GM12874 (cell line): Measurements from ENCODE around the gene TXNDC11.

Experiments used
- TF ChIP-seq, protein P1 (sequence below): IDR thresholded peaks from 2 replicates; pipeline ENCODE4 v1.5.1; 2011; ENCODE audit warnings: low read depth, mild to moderate bottlenecking, control low read depth, low read length, moderate library complexity; ENCODE audit not compliant: insufficient read depth

Gene TXNDC11

DNA sequence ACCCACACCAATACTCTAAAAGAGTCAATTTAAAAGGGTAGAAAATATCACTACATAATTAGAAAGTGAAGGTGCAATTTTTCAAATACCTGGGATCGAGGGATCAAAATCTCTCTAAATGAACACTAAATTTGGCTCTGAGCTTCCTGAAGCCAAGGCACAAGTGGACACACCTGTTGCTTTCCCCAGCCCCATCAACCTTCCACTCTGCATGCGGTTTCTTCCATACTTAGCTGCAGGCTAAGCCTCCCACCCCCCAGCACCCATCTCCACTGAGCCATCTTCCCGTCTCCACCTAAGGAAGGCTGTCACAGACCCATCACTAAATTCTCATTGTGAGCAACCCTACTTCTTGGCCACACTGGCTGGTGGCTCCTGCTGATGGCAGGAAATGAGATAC lies 30.5 kb downstream of the TXNDC11 start:
- TF ChIP-seq, protein P1, sequence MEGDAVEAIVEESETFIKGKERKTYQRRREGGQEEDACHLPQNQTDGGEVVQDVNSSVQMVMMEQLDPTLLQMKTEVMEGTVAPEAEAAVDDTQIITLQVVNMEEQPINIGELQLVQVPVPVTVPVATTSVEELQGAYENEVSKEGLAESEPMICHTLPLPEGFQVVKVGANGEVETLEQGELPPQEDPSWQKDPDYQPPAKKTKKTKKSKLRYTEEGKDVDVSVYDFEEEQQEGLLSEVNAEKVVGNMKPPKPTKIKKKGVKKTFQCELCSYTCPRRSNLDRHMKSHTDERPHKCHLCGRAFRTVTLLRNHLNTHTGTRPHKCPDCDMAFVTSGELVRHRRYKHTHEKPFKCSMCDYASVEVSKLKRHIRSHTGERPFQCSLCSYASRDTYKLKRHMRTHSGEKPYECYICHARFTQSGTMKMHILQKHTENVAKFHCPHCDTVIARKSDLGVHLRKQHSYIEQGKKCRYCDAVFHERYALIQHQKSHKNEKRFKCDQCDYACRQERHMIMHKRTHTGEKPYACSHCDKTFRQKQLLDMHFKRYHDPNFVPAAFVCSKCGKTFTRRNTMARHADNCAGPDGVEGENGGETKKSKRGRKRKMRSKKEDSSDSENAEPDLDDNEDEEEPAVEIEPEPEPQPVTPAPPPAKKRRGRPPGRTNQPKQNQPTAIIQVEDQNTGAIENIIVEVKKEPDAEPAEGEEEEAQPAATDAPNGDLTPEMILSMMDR: no peak

DNA sequence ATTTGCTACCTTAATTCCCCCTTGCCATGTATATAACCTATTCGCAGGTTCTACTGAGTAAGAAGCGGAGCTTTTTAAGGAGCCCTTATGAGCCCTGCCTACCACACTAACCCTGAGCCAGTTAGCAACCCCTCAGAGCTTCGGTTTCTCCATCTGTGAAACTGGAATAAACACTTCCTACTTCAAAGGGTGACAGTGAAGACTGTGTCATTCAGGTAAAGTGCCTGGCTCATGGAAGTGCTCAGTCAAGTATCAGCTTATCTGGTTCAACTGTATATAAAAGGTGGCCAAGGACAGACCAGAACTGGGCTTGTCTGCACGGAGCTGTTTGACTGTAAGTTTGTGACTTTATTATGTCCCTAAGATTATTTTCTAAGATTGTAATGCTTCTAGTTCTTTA lies 31.0 kb downstream of the TXNDC11 start:
- TF ChIP-seq, protein P1: no peak

DNA sequence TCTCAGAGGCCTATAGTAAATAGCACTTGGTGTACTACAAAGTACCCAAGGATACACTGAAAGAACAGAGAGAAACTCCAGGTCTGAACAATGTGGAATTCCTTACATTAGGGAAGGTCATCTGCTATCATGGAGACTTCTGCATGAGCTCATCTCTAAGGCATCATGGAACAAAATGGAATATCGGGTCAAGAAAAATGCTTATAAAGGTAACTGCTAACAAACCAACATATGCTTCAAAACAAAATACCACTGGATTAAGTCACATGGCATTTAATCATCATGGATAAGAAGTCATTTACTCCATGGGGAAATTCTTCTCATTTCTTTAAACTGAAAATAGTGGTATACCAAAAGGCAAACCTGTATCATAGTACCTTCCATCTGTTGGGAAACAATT lies 34.2 kb downstream of the TXNDC11 start:
- TF ChIP-seq, protein P1: no peak

DNA sequence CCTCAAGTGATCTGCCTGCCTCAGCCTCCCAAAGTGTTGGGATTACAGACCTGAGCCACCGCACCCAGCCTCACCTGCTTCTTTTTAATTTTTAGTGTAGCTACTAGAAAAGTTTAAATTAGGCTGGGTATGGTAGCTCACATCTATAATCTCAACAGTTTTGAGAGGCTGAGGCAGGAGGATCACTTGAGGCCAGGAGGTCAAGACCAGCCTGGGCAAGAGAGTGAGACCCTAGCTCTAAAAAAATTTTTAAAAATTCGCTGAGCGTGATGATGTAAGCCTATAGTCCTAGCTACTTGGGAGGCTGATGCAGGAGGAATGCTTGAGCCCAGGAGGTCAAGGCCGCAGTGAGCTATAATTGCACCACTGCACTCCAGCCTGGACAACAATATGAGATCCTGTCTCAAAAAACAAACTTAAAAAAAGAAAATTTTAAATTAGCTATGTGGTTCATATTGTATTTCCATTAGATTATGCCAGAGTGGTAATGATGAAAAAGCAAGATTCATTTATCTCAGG lies 34.9 kb downstream of the TXNDC11 start:
- TF ChIP-seq, protein P1: no peak

DNA sequence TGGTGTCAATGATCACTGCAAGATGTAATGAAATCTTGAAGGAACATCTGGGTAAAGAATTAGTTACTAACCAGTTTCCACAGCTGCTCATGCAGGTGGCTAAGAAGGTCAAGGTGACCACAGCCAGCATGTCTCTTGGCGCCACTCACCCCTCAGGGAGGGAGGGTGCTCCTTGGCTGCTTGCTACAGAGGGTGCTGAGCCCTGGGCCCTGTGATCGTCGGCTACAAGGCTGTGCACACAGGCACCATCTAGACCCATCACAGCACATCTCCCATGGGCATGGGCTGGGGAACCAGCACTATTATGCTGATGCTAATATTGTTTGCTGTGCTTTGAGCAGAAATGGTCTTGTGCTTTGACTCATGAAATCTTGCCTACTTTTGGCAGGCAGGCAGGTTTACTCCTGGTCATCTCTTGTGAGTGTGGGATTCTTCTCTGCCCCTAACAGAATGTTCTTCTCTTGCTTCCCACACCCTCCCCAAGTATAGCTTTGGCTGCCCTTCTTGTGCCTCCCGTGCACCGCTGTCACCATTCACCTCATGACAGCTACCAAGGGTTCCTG lies 36.4 kb downstream of the TXNDC11 start:
- TF ChIP-seq, protein P1: no peak

DNA sequence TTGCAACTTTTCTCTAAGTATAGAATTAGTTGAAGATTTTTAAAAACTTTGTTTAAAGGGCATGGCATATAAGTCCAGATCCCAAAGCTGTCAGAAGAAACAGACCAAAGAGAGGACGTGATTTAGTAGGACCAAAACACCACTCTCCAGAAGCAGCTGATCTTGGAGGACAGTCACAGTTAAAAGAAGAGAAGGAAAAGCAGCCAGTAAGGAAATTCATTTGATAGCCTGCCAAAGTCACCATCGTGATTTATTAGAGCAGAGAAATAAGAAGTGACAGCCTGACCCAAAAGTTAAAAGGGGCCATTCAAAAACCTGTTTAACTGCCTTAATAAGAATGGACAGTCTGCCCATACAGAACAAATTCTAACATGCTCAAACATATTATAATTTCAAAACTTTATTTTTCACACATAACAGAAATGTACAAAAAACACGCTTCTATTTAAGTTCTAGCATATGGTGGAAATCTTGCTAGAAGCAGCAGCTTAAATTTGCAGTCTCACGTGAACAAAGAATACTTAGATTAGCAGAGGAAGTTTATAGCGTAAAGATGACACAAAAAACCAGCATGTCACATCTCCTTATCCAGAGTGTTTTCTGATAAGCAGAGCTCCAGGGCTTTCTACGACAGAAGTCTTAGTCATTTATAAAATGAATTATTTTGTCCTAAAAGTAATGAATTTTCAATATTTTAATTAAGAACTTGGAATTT lies 37.2 kb downstream of the TXNDC11 start:
- TF ChIP-seq, protein P1: no peak

DNA sequence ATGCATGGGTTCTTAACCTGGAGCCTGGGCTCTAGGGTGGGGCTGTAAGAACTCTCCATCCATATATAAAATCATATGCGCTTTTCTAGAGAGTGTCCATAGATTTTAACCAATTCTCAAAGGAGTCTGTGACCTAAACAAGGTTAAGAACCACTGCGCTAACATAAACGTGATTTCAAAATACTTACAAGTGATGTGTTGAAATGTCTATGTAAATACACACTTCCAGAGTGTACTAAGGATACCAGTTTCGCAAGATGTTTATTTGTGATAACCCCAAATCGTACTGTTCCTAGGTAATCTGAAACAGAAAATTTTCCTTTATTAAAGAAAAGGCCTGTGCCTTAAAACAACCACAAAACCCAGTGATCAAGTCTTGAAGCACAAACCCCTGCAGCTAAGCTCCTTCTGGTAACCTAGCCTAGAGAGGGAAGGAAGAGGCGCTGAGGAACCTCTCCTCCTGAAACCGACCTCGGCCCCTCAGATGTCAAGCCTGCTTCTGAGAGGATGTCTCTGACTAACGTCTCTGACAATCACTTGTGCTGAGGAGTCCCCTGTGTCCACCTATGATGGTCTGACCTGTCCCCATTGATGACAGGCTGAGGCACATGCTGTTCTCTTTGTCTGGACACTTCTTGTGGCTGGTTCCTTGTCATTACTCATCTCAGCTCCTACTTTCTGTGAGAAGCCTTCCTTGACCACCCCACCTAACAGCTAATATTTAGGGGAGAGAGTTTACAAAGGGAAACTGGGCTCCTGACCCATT lies 42.2 kb downstream of the TXNDC11 start:
- TF ChIP-seq, protein P1: no peak
